HCEC 1CT (cell line): Measurements from ENCODE around the gene USP6NL.
A peak's percentile ranks its signal among the peaks of the same experiment; 100 is the strongest.
"Not testable (repeated sequence)": the region's sequence is repeated elsewhere in the genome, so short reads cannot be mapped to it uniquely, and the experiment has no call there.

Source experiments
- DNase-seq: peaks from one replicate; pipeline ENCODE4 v3.0.0-alpha.2; 2017

Gene USP6NL

GRCh38 chr10:11512596-11512995 is 98.9 kb downstream of the USP6NL start:
- DNase-seq = no peak

- no peak for DNase-seq
Observed at GRCh38 chr10:11511321-11511720, 100.1 kb downstream of the USP6NL start.

- DNase-seq = no peak
Observed at GRCh38 chr10:11510736-11511135, 100.7 kb downstream of the USP6NL start.

GRCh38 chr10:11510281-11510680 is 101.2 kb downstream of the USP6NL start:
- DNase-seq = no peak

- no peak for DNase-seq
Observed at GRCh38 chr10:11509036-11509435, 102.4 kb downstream of the USP6NL start.

- DNase-seq = no peak
Observed at GRCh38 chr10:11506247-11506789, 105.1 kb downstream of the USP6NL start.

- DNase-seq = no peak
Observed at GRCh38 chr10:11505639-11506038, 105.8 kb downstream of the USP6NL start.

GRCh38 chr10:11504566-11505285 is 106.7 kb downstream of the USP6NL start:
- DNase-seq = no peak

GRCh38 chr10:11501600-11501999 is 109.8 kb downstream of the USP6NL start:
- DNase-seq = no peak

- no peak for DNase-seq
Observed at GRCh38 chr10:11499425-11500071, 111.9 kb downstream of the USP6NL start.

- no peak for DNase-seq
Observed at GRCh38 chr10:11498399-11498798, 113.1 kb downstream of the USP6NL start.

GRCh38 chr10:11494923-11495322 is 116.5 kb downstream of the USP6NL start:
- not testable (repeated sequence) for DNase-seq

- no peak for DNase-seq
Observed at GRCh38 chr10:11493646-11494045, 117.8 kb downstream of the USP6NL start.

GRCh38 chr10:11491087-11491486 is 120.4 kb downstream of the USP6NL start:
- no peak for DNase-seq

GRCh38 chr10:11489591-11489990 is 121.9 kb downstream of the USP6NL start:
- DNase-seq = no peak

GRCh38 chr10:11488126-11488525 is 123.3 kb downstream of the USP6NL start:
- DNase-seq = peak; percentile 50

GRCh38 chr10:11483201-11484148 is 128.0 kb downstream of the USP6NL start:
- no peak for DNase-seq

GRCh38 chr10:11482306-11482705 is 129.1 kb downstream of the USP6NL start:
- no peak for DNase-seq

- DNase-seq = no peak
Observed at GRCh38 chr10:11480687-11481086, 130.8 kb downstream of the USP6NL start.

GRCh38 chr10:11479300-11479699 is 132.2 kb downstream of the USP6NL start:
- DNase-seq = no peak

- peak; percentile 3 for DNase-seq
Observed at GRCh38 chr10:11478807-11479206, 132.6 kb downstream of the USP6NL start.

GRCh38 chr10:11475831-11476434 is 135.5 kb downstream of the USP6NL start:
- no peak for DNase-seq
